Mesothelial cell of epicardium (in vitro differentiated cells): ENCODE results near the gene ROS1. TPM values are rescaled to one million over a fixed set of nuclear protein-coding genes. Genes with fewer than 3 reads are reported as not detected.

Source experiments
- DNase-seq, 2 experiments: peaks; one replicate each; pipeline ENCODE4 v3.0.0; 2021; ENCODE audit warnings: low spot score in 2 of 2; ENCODE audit not compliant: unreplicated experiment in 2 of 2
- H3K27ac Mint-ChIP-seq: 2 replicates; pipeline ENCODE4 v1.8.0; 2021; ENCODE audit warnings: mixed read lengths
- H3K27me3 Mint-ChIP-seq: 2 replicates; pipeline ENCODE4 v1.8.0; 2021; ENCODE audit warnings: low read depth, mixed read lengths
- H3K36me3 Mint-ChIP-seq: 2 replicates; pipeline ENCODE4 v1.8.0; 2021; ENCODE audit warnings: mixed read lengths
- H3K4me1 Mint-ChIP-seq: 2 replicates; pipeline ENCODE4 v1.8.0; 2021; ENCODE audit warnings: mixed read lengths
- H3K4me3 Mint-ChIP-seq: 2 replicates; pipeline ENCODE4 v1.8.0; 2021; ENCODE audit warnings: mild to moderate bottlenecking, moderate library complexity, mixed read lengths
- H3K9me3 Mint-ChIP-seq: 2 replicates; pipeline ENCODE4 v1.8.0; 2021; ENCODE audit warnings: mixed read lengths
- total RNA-seq: library from RNA; stranded (reverse); gene quantifications from 3 replicates; pipeline ENCODE4 v1.2.1, GENCODE V29; 2021
- TF ChIP-seq, protein P1 (sequence below): fragments of 200-600 bp; sonication (generic); IDR thresholded peaks from one replicate; pipeline ENCODE4 v1.5.0; 2021; ENCODE audit warnings: antibody characterized with exemption; ENCODE audit not compliant: unreplicated experiment

ROS1 gene
- total RNA-seq, 1 donor from 2014 or later: not detected

DNA sequence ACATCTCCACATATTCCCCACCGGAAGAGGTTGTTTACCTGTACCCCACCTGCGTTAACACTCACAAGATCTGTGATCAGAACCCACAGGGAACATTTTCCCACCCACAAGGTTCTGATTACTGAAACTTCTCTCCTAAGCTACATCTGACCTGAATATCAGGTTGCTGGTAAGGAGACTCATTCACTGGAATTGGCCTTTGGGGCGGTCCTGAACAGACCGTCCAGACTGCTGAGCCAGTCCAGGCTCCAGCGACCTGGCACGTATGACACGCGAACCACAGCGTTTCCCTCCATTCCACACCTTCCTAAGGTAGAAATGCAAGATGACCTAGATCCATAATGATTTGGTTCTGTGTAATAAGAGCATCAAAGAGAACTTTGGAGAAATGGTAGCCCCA lies 150.5 kb downstream of the ROS1 start:
- peaks cover 78% of the 10 kb centered on the region for H3K27me3 Mint-ChIP-seq
- TF ChIP-seq, protein P1, sequence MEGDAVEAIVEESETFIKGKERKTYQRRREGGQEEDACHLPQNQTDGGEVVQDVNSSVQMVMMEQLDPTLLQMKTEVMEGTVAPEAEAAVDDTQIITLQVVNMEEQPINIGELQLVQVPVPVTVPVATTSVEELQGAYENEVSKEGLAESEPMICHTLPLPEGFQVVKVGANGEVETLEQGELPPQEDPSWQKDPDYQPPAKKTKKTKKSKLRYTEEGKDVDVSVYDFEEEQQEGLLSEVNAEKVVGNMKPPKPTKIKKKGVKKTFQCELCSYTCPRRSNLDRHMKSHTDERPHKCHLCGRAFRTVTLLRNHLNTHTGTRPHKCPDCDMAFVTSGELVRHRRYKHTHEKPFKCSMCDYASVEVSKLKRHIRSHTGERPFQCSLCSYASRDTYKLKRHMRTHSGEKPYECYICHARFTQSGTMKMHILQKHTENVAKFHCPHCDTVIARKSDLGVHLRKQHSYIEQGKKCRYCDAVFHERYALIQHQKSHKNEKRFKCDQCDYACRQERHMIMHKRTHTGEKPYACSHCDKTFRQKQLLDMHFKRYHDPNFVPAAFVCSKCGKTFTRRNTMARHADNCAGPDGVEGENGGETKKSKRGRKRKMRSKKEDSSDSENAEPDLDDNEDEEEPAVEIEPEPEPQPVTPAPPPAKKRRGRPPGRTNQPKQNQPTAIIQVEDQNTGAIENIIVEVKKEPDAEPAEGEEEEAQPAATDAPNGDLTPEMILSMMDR: no peak

DNA sequence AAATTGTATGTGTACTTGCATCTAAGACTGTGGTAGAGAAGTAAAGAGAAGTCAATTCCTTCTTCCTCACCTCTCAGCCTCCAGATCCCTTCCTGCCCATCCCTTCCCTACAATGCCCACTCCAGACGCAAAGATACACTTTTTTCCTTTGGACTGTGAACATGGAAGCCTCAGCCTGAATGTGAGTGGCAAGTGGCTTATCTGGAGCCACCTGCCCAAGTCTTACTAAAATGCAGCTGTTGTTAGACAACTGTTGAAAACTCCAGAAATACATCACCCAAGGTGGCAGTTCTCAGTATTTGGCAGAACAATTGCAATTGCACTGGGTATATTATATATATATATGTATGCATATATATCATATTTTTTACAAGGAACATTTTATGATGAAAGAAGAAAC lies 152.9 kb downstream of the ROS1 start:
- Mint-ChIP-seq H3K27me3 (peaks cover 89% of the 10 kb centered on the region), H3K36me3 (no peaks in the 10 kb centered on the region), H3K4me1 (peaks cover 3% of the 10 kb centered on the region), H3K4me3 (no peak overlapping the region), H3K9me3 (no peaks in the 10 kb centered on the region), H3K27ac (no peak overlapping the region)
- TF ChIP-seq, protein P1: no peak
- DNase-seq: no peak

More for the DNA sequence above, 150.5 kb downstream of the ROS1 start:
- H3K4me1 Mint-ChIP-seq: no peaks in the 10 kb centered on the region
- H3K4me3 Mint-ChIP-seq: no peak overlapping the region
- no peak overlapping the region for H3K27ac Mint-ChIP-seq
- no peaks in the 10 kb centered on the region for H3K9me3 Mint-ChIP-seq
- no peak for DNase-seq
- no peaks in the 10 kb centered on the region for H3K36me3 Mint-ChIP-seq

DNA sequence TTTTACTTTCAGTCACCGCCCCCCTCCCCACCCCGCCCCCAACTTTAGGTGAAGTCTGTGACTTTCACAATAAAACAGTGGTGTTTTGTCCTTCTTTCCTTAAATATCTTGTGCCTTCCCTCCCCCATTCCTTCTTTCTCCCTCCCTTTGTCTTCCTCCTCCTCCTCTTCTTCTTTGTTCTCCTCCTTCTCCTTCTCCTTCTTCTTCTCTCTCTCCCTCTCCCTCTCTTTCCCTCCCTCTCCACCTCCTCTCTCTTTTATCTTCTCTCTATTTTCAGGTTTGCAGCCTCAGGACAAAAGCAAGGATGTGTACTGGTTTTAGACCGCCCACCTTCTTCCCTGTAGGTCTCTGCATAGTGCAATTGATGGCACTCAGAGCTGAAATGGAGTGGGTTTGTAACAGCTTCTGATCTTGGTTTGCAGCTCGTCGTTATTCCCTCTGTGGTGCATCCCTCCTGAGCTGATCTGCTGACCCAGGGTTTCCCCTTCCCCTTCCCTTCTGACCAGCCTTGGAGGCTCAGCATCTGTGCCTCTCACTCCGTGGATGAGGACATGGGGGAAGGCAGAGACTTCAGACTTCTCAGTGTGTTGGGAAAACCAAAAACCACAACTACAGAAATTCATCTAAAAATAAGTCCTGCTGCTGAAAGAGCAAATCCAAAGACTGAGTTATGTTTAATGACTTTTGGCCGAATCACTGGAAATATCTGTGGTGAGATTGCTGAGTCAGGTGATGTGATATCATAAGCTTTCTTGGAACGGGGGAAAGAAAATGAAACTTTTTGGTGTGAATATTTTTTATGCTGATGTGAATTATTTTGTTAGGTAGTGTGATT lies 153.5 kb downstream of the ROS1 start:
- H3K27me3 Mint-ChIP-seq: peaks cover 92% of the 10 kb centered on the region
- TF ChIP-seq, protein P1: no peak
- H3K9me3 Mint-ChIP-seq: no peaks in the 10 kb centered on the region
- H3K36me3 Mint-ChIP-seq: no peaks in the 10 kb centered on the region
- no peak overlapping the region for H3K27ac Mint-ChIP-seq
- DNase-seq: no peak
- H3K4me1 Mint-ChIP-seq: peaks cover 3% of the 10 kb centered on the region
- no peak overlapping the region for H3K4me3 Mint-ChIP-seq

DNA sequence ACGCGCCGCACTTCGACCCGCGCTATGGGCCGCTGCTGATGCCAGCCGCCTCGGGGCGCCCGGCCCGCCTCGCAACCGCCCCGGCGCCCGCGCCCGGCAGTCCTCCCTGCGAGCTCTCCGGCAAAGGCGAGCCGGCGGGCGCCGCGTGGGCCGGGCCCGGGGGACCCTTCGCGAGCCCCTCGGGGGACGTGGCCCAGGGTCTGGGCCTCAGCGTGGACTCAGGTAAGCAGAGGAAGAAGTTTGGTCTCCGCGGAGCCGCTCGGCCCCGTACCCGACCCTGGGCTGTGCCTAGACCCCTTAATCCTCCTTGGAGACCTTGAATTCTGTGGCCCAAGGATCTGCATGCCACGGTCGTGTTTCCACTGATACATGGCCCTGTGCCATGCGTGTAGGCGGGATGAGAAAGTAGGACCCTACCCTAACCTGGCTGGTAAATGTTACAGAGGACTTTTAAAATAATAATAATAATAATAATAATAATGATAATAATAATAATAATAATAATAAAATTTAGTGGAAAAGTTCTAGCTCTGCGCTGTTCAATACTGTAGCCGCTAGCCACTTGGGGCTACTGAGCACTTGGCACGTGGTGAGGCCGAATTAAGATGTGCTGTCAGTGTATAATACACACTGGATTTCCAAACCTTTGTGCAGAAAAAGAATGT lies 154.8 kb downstream of the ROS1 start:
- H3K4me3 Mint-ChIP-seq: peak overlapping the region; percentile 14
- TF ChIP-seq, protein P1: no peak
- no peaks in the 10 kb centered on the region for H3K9me3 Mint-ChIP-seq
- peaks cover 96% of the 10 kb centered on the region for H3K27me3 Mint-ChIP-seq
- no peak overlapping the region for H3K27ac Mint-ChIP-seq
- DNase-seq: no peak
- no peaks in the 10 kb centered on the region for H3K36me3 Mint-ChIP-seq
- peaks cover 7% of the 10 kb centered on the region for H3K4me1 Mint-ChIP-seq

GRCh38 chr6:117270055-117270842 lies 155.5 kb downstream of the ROS1 start:
- DNase-seq: peak in 1 of 2 experiments; percentile 46

More at GRCh38 chr6:117270055-117270842, 155.5 kb downstream of the ROS1 start:
- H3K4me1 Mint-ChIP-seq: peaks cover 13% of the 10 kb centered on the region
- peaks cover 95% of the 10 kb centered on the region for H3K27me3 Mint-ChIP-seq
- peak overlapping the region; percentile 30 for H3K4me3 Mint-ChIP-seq
- no peaks in the 10 kb centered on the region for H3K36me3 Mint-ChIP-seq
- H3K9me3 Mint-ChIP-seq: no peaks in the 10 kb centered on the region
- H3K27ac Mint-ChIP-seq: no peak overlapping the region
- TF ChIP-seq, protein P1: no peak
